SU-DHL-6 (cell line): ENCODE results near the gene GIPR.

Source experiments
- H2AFZ ChIP-seq: fragments of 200-600 bp; sonication (generic); 2 replicates; pipeline ENCODE4 v1.6.1; 2014; ENCODE audit warnings: low read depth, mild to moderate bottlenecking, moderate library complexity, mixed read lengths, antibody characterized with exemption, low read length; ENCODE audit not compliant: severe bottlenecking
- H3F3A ChIP-seq: fragments of 200-600 bp; shearing (Covaris generic); 2 replicates; pipeline ENCODE4 v1.6.0; 2016; ENCODE audit warnings: antibody characterized with exemption, mild to moderate bottlenecking; ENCODE audit not compliant: insufficient read depth
- H3K27ac ChIP-seq: fragments of 200-600 bp; sonication (generic); 2 replicates; pipeline ENCODE4 v1.5.1; 2016; ENCODE audit warnings: low read depth, mild to moderate bottlenecking, low read length, moderate library complexity, mixed read lengths
- H3K27me3 ChIP-seq: fragments of 200-600 bp; sonication (generic), shearing (Covaris generic); 2 replicates; pipeline ENCODE4 v1.6.0; 2014; ENCODE audit warnings: mild to moderate bottlenecking, low read length
- H3K36me3 ChIP-seq: fragments of 200-600 bp; sonication (generic); 2 replicates; pipeline ENCODE4 v1.6.1; 2014; ENCODE audit warnings: mild to moderate bottlenecking, low read length, mixed read lengths
- H3K4me2 ChIP-seq: fragments of 300-600, 200-600 bp; shearing (Covaris generic), sonication (generic); 2 replicates; pipeline ENCODE4 v1.6.0; 2014; ENCODE audit warnings: low read length, low read depth, mild to moderate bottlenecking; ENCODE audit not compliant: poor library complexity, severe bottlenecking
- H3K4me3 ChIP-seq: fragments of 200-600 bp; sonication (generic); 2 replicates; pipeline ENCODE4 v1.5.1; 2014; ENCODE audit warnings: antibody characterized with exemption, low read length, mild to moderate bottlenecking, mixed read lengths; ENCODE audit not compliant: insufficient read depth, poor library complexity, severe bottlenecking
- H3K79me2 ChIP-seq: fragments of 200-600 bp; sonication (generic); 2 replicates; pipeline ENCODE4 v1.6.1; 2014; ENCODE audit warnings: mild to moderate bottlenecking, low read length, moderate library complexity; ENCODE audit not compliant: insufficient read depth
- H3K9ac ChIP-seq: fragments of 200-600 bp; sonication (generic); 2 replicates; pipeline ENCODE4 v1.7.0; 2014; ENCODE audit warnings: mild to moderate bottlenecking, low read length
- H3K9me2 ChIP-seq: fragments of 200-600 bp; sonication (generic); replicated peaks from 2 replicates; pipeline ENCODE4 v1.6.1; 2014; ENCODE audit warnings: low read length; ENCODE audit not compliant: insufficient read depth
- H3K9me3 ChIP-seq: fragments of 200-600 bp; sonication (generic); 2 replicates; pipeline ENCODE4 v1.6.1; 2014; ENCODE audit warnings: low read length, mixed read lengths; ENCODE audit not compliant: insufficient read depth
- H4K20me1 ChIP-seq: fragments of 200-600 bp; sonication (generic); 2 replicates; pipeline ENCODE4 v1.6.1; 2014; ENCODE audit warnings: low read depth, mild to moderate bottlenecking, antibody characterized with exemption, low read length, moderate library complexity, mixed read lengths
- EZH2phosphoT487 ChIP-seq: fragments of 200-600 bp; sonication (generic), shearing (Covaris generic); conservative IDR thresholded peaks from 2 replicates; pipeline ENCODE4 v1.6.1; 2018; ENCODE audit warnings: mild to moderate bottlenecking, antibody characterized with exemption, low read length, moderate library complexity, mixed read lengths
- TF ChIP-seq, protein P1 (sequence below): fragments of 200-600 bp; sonication (generic); IDR thresholded peaks from one replicate; pipeline ENCODE4 v1.5.1; 2017; ENCODE audit warnings: antibody characterized with exemption, mild to moderate bottlenecking, low read length, moderate library complexity; ENCODE audit not compliant: insufficient read depth, poor library complexity, severe bottlenecking

The GIPR gene

DNA sequence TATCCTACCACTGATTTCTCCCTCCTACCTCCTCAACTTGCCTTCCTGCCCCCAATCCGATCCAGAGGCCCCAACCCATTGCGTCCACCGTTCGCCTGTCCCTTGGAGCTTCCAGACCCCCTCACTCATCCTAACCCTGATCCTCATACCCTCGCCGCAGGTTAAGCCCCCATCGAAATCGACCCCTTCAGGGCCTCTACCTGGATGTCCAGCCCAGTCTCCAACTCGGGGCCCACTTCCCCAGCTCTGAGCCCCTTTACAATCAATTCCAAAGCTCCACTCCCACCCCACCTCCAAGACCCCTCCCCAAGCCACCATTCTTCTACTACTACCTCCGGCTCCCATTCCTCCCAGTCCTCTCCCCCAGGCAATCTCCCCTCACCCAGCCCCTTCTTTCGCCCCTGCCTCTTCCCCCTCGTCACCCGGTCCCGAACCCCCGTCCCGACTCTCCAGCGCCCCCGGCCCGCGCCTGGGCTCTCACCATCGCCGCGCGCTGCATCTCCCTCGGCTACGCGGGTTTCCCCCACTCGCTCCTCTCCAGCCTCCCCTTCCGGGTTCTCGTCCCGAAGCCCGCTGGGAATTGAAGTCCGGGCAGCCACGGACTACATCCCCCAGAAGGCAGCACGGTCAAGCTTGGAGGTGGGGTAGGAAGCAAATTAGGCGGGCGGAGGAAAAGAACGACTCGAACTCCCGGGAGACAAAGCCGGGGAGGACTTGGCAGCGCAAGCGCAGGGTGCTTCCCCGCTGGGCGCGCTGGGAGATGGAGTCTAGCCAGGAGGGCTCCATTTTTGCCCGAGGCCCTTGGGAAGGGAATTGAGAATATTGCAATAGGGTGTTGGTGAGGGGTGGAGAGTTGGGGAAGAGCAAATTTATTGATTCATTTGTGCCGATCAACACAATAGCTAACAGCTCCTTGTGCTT lies 62.6 kb downstream of the GIPR start, which contains the start of gene FBXO46:
Gene FBXO46 (minus strand): TSS at position 529 of the 921 bp plus-strand sequence. CDS start 17,401 bp downstream, outside the sequence.
- Histone ChIP-seq H4K20me1 (no peaks in the 10 kb centered on the region), H3F3A (peaks cover 5% of the 10 kb centered on the region), H2AFZ (peak within 1 kb of the TSS; percentile 45), H3K9me2 (no peaks in the 10 kb centered on the region), H3K79me2 (peaks cover 50% of the 10 kb centered on the region), H3K9me3 (no peaks in the 10 kb centered on the region), H3K9ac (peak within 1 kb of the TSS; percentile 90), H3K4me2 (peak within 1 kb of the TSS; percentile 71), H3K4me3 (peak within 1 kb of the TSS; percentile 82), H3K27me3 (no peaks in the 10 kb centered on the region), H3K36me3 (no peaks in the 10 kb centered on the region), H3K27ac (peak within 1 kb of the TSS; percentile 45)
- TF ChIP-seq EZH2phosphoT487: no peak
- TF ChIP-seq, protein P1, sequence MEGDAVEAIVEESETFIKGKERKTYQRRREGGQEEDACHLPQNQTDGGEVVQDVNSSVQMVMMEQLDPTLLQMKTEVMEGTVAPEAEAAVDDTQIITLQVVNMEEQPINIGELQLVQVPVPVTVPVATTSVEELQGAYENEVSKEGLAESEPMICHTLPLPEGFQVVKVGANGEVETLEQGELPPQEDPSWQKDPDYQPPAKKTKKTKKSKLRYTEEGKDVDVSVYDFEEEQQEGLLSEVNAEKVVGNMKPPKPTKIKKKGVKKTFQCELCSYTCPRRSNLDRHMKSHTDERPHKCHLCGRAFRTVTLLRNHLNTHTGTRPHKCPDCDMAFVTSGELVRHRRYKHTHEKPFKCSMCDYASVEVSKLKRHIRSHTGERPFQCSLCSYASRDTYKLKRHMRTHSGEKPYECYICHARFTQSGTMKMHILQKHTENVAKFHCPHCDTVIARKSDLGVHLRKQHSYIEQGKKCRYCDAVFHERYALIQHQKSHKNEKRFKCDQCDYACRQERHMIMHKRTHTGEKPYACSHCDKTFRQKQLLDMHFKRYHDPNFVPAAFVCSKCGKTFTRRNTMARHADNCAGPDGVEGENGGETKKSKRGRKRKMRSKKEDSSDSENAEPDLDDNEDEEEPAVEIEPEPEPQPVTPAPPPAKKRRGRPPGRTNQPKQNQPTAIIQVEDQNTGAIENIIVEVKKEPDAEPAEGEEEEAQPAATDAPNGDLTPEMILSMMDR: peak; percentile 39
